ENCODE measurements around the gene CHST4.

The CHST4 gene

GRCh38 chr16:71489122-71489521 is 37.1 kb upstream of the CHST4 start, which contains the start of gene ZNF19:
ZNF19 (minus strand) TSS chr16:71489324; CDS start chr16:71482114, 7,210 bp downstream.
- H3K27me3 ChIP-seq (ENCODE audit: insufficient read depth, low read length, poor library complexity), result peaks cover 3% of the 10 kb centered on the region
- no peaks in the 10 kb centered on the region for H3K79me2 ChIP-seq (ENCODE audit: insufficient read depth, low read length)
- no peak within 1 kb of the TSS for H3K9ac ChIP-seq (ENCODE audit: low read depth, low read length)
- no peak within 1 kb of the TSS for H2AFZ ChIP-seq (ENCODE audit: low read depth, low read length)
- TF ChIP-seq EZH2 (IDR thresholded peaks at IDR 0.05; ENCODE audit: borderline replicate concordance, low read depth, low read length, severe bottlenecking) (no peak), CTCF (IDR thresholded peaks at IDR 0.05; ENCODE audit: borderline replicate concordance, extremely low read depth, low read length, poor library complexity, severe bottlenecking) (no peak)
- peaks cover 6% of the 10 kb centered on the region; the same call in 1 of the 2 replicates for H3K4me1 ChIP-seq (ENCODE audit: insufficient read depth, low read length)
- H3K9me3 ChIP-seq (ENCODE audit: insufficient read depth, low read length, severe bottlenecking), result no peaks in the 10 kb centered on the region
- no peak for ATAC-seq (ENCODE audit: insufficient read depth, low read depth)
- DNase-seq, result no peak
- H4K20me1 ChIP-seq (ENCODE audit: insufficient read depth, low read length), result no peaks in the 10 kb centered on the region
- no peak within 1 kb of the TSS for H3K27ac ChIP-seq (ENCODE audit: low read length)
- H3K4me2 ChIP-seq (ENCODE audit: insufficient read depth, low read length), result no peak within 1 kb of the TSS
- no peak within 1 kb of the TSS for H3K4me3 ChIP-seq (ENCODE audit: low read depth in 1 of 2, low read length in 2 of 2)
- no peaks in the 10 kb centered on the region for H3K36me3 ChIP-seq (ENCODE audit: insufficient read depth, low read length)

GRCh38 chr16:71490361-71490760 is 35.9 kb upstream of the CHST4 start:
- TF ChIP-seq CTCF (IDR thresholded peaks at IDR 0.05; ENCODE audit: borderline replicate concordance, extremely low read depth, low read length, poor library complexity, severe bottlenecking), result no peak
- TF ChIP-seq EZH2 (IDR thresholded peaks at IDR 0.05; ENCODE audit: borderline replicate concordance, low read depth, low read length, severe bottlenecking), result no peak
- no peak for ATAC-seq (ENCODE audit: insufficient read depth, low read depth)
- no peaks in the 10 kb centered on the region for H3K79me2 ChIP-seq (ENCODE audit: insufficient read depth, low read length)

GRCh38 chr16:71491054-71491453 is 35.2 kb upstream of the CHST4 start:
- Histone ChIP-seq H2AFZ (ENCODE audit: low read depth, low read length) (no peak overlapping the region), H3K4me3 (ENCODE audit: low read depth in 1 of 2, low read length in 2 of 2) (no peak overlapping the region), H3K27me3 (ENCODE audit: insufficient read depth, low read length, poor library complexity) (peaks cover 3% of the 10 kb centered on the region), H3K36me3 (ENCODE audit: insufficient read depth, low read length) (no peaks in the 10 kb centered on the region), H3K4me2 (ENCODE audit: insufficient read depth, low read length) (no peak overlapping the region), H3K9me3 (ENCODE audit: insufficient read depth, low read length, severe bottlenecking) (no peaks in the 10 kb centered on the region), H3K4me1 (ENCODE audit: insufficient read depth, low read length) (no peaks in the 10 kb centered on the region), H3K9ac (ENCODE audit: low read depth, low read length) (no peak overlapping the region), H4K20me1 (ENCODE audit: insufficient read depth, low read length) (no peaks in the 10 kb centered on the region), H3K79me2 (ENCODE audit: insufficient read depth, low read length) (no peaks in the 10 kb centered on the region), H3K27ac (ENCODE audit: low read length) (no peak overlapping the region)
- TF ChIP-seq EZH2 (IDR thresholded peaks at IDR 0.05; ENCODE audit: borderline replicate concordance, low read depth, low read length, severe bottlenecking), result no peak
- no peak for TF ChIP-seq CTCF (IDR thresholded peaks at IDR 0.05; ENCODE audit: borderline replicate concordance, extremely low read depth, low read length, poor library complexity, severe bottlenecking)
- no peak for ATAC-seq (ENCODE audit: insufficient read depth, low read depth)
- DNase-seq, result no peak

More at GRCh38 chr16:71490361-71490760, 35.9 kb upstream of the CHST4 start:
- Histone ChIP-seq H4K20me1 (ENCODE audit: insufficient read depth, low read length) (no peaks in the 10 kb centered on the region), H3K27me3 (ENCODE audit: insufficient read depth, low read length, poor library complexity) (peaks cover 3% of the 10 kb centered on the region), H3K9ac (ENCODE audit: low read depth, low read length) (no peak overlapping the region), H3K27ac (ENCODE audit: low read length) (no peak overlapping the region), H3K36me3 (ENCODE audit: insufficient read depth, low read length) (no peaks in the 10 kb centered on the region), H3K9me3 (ENCODE audit: insufficient read depth, low read length, severe bottlenecking) (no peaks in the 10 kb centered on the region), H2AFZ (ENCODE audit: low read depth, low read length) (no peak overlapping the region), H3K4me3 (ENCODE audit: low read depth in 1 of 2, low read length in 2 of 2) (no peak overlapping the region), H3K4me1 (ENCODE audit: insufficient read depth, low read length) (no peaks in the 10 kb centered on the region), H3K4me2 (ENCODE audit: insufficient read depth, low read length) (no peak overlapping the region)
- no peak for DNase-seq

GRCh38 chr16:71492786-71493185 is 33.4 kb upstream of the CHST4 start:
- Histone ChIP-seq H3K9ac (ENCODE audit: low read depth, low read length) (no peak overlapping the region), H3K27me3 (ENCODE audit: insufficient read depth, low read length, poor library complexity) (peaks cover 3% of the 10 kb centered on the region)
- no peak for ATAC-seq (ENCODE audit: insufficient read depth, low read depth)

More at GRCh38 chr16:71492786-71493185, 33.4 kb upstream of the CHST4 start:
- no peaks in the 10 kb centered on the region for H3K79me2 ChIP-seq (ENCODE audit: insufficient read depth, low read length)
- no peak for DNase-seq
- H3K4me3 ChIP-seq (ENCODE audit: low read depth in 1 of 2, low read length in 2 of 2), result no peak overlapping the region
- H3K27ac ChIP-seq (ENCODE audit: low read length), result no peak overlapping the region
- H3K4me1 ChIP-seq (ENCODE audit: insufficient read depth, low read length), result no peaks in the 10 kb centered on the region
- no peaks in the 10 kb centered on the region for H3K9me3 ChIP-seq (ENCODE audit: insufficient read depth, low read length, severe bottlenecking)
- no peak for TF ChIP-seq EZH2 (IDR thresholded peaks at IDR 0.05; ENCODE audit: borderline replicate concordance, low read depth, low read length, severe bottlenecking)
- TF ChIP-seq CTCF (IDR thresholded peaks at IDR 0.05; ENCODE audit: borderline replicate concordance, extremely low read depth, low read length, poor library complexity, severe bottlenecking), result no peak
- no peak overlapping the region for H3K4me2 ChIP-seq (ENCODE audit: insufficient read depth, low read length)
- H2AFZ ChIP-seq (ENCODE audit: low read depth, low read length), result no peak overlapping the region
- no peaks in the 10 kb centered on the region for H4K20me1 ChIP-seq (ENCODE audit: insufficient read depth, low read length)
- H3K36me3 ChIP-seq (ENCODE audit: insufficient read depth, low read length), result no peaks in the 10 kb centered on the region
